Skeletal muscle tissue (tissue), 4 donors: ENCODE data around the gene RBP2. TPM values are rescaled to one million over a fixed set of nuclear protein-coding genes. Genes with fewer than 3 reads are reported as not detected.

Experiments
- H3K27ac ChIP-seq: one replicate; pipeline ENCODE4 v1.7.0; 2013; ENCODE audit warnings: mild to moderate bottlenecking, low read depth, low read length, inconsistent platforms
- H3K27me3 ChIP-seq, 3 donors: one replicate each; pipeline ENCODE4 v1.7.0; 2013; ENCODE audit warnings: low read length in 3 of 3; ENCODE audit not compliant: control insufficient read depth in 3 of 3, insufficient read depth in 3 of 3
- H3K36me3 ChIP-seq, 3 donors: one replicate each; pipeline ENCODE4 v1.7.0; 2013; ENCODE audit warnings: low read length in 3 of 3; ENCODE audit not compliant: control insufficient read depth in 3 of 3, insufficient read depth in 3 of 3
- H3K4me1 ChIP-seq, 3 donors: one replicate each; pipeline ENCODE4 v1.7.0; 2013; ENCODE audit warnings: low read length in 3 of 3, mild to moderate bottlenecking in 3 of 3; ENCODE audit not compliant: control insufficient read depth in 3 of 3, insufficient read depth in 3 of 3
- H3K4me3 ChIP-seq, 3 donors: one replicate each; pipeline ENCODE4 v1.7.0; 2013; ENCODE audit warnings: low read length in 3 of 3
- H3K9ac ChIP-seq, 3 donors: one replicate each; pipeline ENCODE4 v1.7.0; 2013; ENCODE audit warnings: low read length in 3 of 3, mild to moderate bottlenecking in 3 of 3, moderate library complexity in 2 of 3, low read depth in 1 of 3
- H3K9me3 ChIP-seq, 3 donors: one replicate each; pipeline ENCODE4 v1.7.0; 2013; ENCODE audit warnings: low read length in 3 of 3; ENCODE audit not compliant: control insufficient read depth in 3 of 3
- total RNA-seq: library from RNA; depleted of rRNA; stranded (reverse); fragments of >200 nt; gene quantifications from one replicate; pipeline ENCODE4 v1.2.3, GENCODE V29; 2014
- donor health status: Osteomylitis.

The RBP2 gene
- total RNA-seq, 1 donor from 2014 or later, result not detected

- H3K27ac ChIP-seq, result no peak overlapping the region
- H3K9me3 ChIP-seq, result no peaks in the 10 kb centered on the region
- H3K27me3 ChIP-seq, result no peaks in the 10 kb centered on the region
- no peak overlapping the region for H3K4me3 ChIP-seq
- H3K4me1 ChIP-seq, result peaks cover 0 to 14% (median 6%) of the 10 kb centered on the region in 3 donors
- H3K36me3 ChIP-seq, result no peaks in the 10 kb centered on the region
- no peak overlapping the region for H3K9ac ChIP-seq
Measured at GRCh38 chr3:139518306-139518705, 42.0 kb upstream of the RBP2 start.

- Histone ChIP-seq H3K4me1 (peaks cover 0 to 14% (median 6%) of the 10 kb centered on the region in 3 donors), H3K9ac (no peak overlapping the region), H3K27ac (no peak overlapping the region), H3K27me3 (no peaks in the 10 kb centered on the region), H3K9me3 (no peaks in the 10 kb centered on the region), H3K4me3 (no peak overlapping the region), H3K36me3 (no peaks in the 10 kb centered on the region)
Measured at GRCh38 chr3:139517321-139518065, 41.2 kb upstream of the RBP2 start.

GRCh38 chr3:139514741-139515140 lies 38.4 kb upstream of the RBP2 start:
- no peaks in the 10 kb centered on the region for H3K9me3 ChIP-seq

DNA sequence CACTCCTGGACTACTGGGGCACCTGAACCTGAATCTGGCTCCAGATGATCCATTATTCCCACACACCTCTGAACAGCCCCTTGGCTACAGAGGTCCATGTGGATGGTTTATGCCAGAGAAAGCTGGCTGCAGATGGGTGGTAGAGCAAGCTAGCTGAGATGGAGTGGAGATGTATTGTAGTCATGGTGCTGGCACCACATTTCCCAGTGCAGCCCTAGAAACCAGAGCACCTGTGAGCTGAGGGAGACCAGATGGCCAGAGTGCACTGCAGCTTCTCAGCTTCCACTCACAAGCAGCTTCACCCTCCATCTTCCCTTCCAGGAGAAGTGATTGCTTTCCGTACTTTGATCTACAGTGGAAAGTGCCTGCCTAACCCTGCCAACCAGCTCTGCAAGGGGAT lies 33.3 kb upstream of the RBP2 start:
- Histone ChIP-seq H3K4me1 (no peaks in the 10 kb centered on the region), H3K36me3 (no peaks in the 10 kb centered on the region), H3K9me3 (no peaks in the 10 kb centered on the region), H3K27ac (no peak overlapping the region), H3K9ac (no peak overlapping the region), H3K27me3 (no peaks in the 10 kb centered on the region), H3K4me3 (no peak overlapping the region)

More at GRCh38 chr3:139514741-139515140, 38.4 kb upstream of the RBP2 start:
- H3K27ac ChIP-seq, result no peak overlapping the region
- no peaks in the 10 kb centered on the region for H3K27me3 ChIP-seq
- no peak overlapping the region for H3K9ac ChIP-seq
- H3K4me3 ChIP-seq, result no peak overlapping the region
- H3K4me1 ChIP-seq, result peaks cover 0 to 14% (median 6%) of the 10 kb centered on the region in 3 donors
- no peaks in the 10 kb centered on the region for H3K36me3 ChIP-seq

DNA sequence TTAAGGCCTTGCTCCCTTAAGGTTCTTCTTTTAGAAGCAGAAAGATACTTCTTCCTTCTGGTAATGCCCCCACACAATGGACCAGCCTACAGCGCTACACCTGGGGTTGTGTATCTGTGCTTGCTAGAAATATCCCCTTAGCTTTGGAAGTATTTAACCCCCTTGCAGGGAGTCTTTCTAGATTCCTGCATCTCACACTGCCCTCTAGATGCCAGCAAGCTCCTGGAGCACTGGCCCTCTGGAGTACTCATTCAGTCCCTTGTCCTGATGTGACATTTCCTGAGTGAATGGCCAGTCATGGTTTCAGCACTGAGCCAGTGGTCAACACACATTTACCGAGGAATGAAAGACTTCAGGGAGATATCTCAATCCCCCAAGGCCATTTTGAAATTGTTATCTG lies 30.4 kb upstream of the RBP2 start:
- Histone ChIP-seq H3K27ac (no peak overlapping the region), H3K4me3 (no peak overlapping the region), H3K36me3 (no peaks in the 10 kb centered on the region), H3K9me3 (no peaks in the 10 kb centered on the region), H3K9ac (no peak overlapping the region), H3K4me1 (no peaks in the 10 kb centered on the region), H3K27me3 (no peaks in the 10 kb centered on the region)

- H3K27me3 ChIP-seq, result no peaks in the 10 kb centered on the region
- no peaks in the 10 kb centered on the region for H3K9me3 ChIP-seq
- H3K4me1 ChIP-seq, result no peaks in the 10 kb centered on the region
- no peak overlapping the region for H3K9ac ChIP-seq
- H3K36me3 ChIP-seq, result no peaks in the 10 kb centered on the region
- H3K4me3 ChIP-seq, result no peak overlapping the region
- H3K27ac ChIP-seq, result no peak overlapping the region
Measured at GRCh38 chr3:139505829-139506386, 29.6 kb upstream of the RBP2 start.

DNA sequence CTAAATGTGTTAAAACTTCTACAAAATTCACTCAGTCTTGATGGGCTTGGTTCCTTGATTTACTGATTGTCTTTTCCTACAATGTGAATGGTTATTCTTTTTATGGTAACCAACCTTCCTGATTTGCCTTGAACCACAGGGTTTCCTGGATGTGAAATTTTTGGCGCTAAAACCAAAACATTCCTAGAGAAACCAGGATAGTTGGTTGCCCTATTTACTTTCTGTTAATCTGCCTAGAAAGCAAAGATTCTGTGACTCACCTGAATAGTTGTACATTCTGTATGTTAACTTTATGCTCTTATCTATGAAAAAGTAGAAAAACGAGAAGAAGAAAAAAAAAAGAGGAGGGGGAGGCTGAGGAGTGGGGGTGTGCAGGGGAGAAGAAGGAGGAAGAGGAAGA lies 23.2 kb upstream of the RBP2 start:
- no peak overlapping the region for H3K4me3 ChIP-seq

DNA sequence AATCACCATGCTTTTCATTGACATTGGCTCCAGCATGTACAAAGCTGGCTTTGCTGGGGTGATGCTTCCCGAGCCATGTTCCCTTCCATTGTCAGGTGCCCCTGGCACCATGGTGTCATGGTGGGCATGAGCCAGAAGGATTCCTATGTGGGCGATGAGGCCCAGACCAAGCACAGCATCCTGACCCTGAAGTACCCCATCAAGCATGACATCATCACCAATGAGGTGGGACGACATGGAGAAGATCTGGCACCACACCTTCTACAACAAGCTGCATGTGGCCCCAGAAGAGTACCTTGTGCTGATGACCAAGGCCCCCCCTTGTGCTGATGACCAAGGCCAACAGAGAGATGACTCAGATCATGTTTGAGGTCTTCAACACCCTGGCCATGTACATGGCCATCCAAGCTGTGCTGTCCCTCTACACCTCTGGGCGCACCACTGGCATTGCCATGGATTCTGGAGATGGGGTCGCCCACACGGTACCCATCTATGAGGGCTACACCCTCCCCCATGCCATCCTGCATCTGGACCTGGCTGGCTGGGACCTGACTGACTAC lies 17.6 kb upstream of the RBP2 start:
- H3K27me3 ChIP-seq, result no peaks in the 10 kb centered on the region
- H3K36me3 ChIP-seq, result peaks cover 0 to 5% (median 4%) of the 10 kb centered on the region in 3 donors
- H3K4me1 ChIP-seq, result no peaks in the 10 kb centered on the region
- H3K9me3 ChIP-seq, result peaks cover 0 to 2% (median 0%) of the 10 kb centered on the region in 3 donors
- H3K27ac ChIP-seq, result no peak overlapping the region
- no peak overlapping the region for H3K9ac ChIP-seq
- no peak overlapping the region for H3K4me3 ChIP-seq

More for the DNA sequence above, 23.2 kb upstream of the RBP2 start:
- no peaks in the 10 kb centered on the region for H3K27me3 ChIP-seq
- H3K36me3 ChIP-seq, result peaks cover 0 to under 1% (median 0%) of the 10 kb centered on the region in 3 donors
- H3K9ac ChIP-seq, result no peak overlapping the region
- H3K27ac ChIP-seq, result no peak overlapping the region
- H3K9me3 ChIP-seq, result no peaks in the 10 kb centered on the region
- no peaks in the 10 kb centered on the region for H3K4me1 ChIP-seq

DNA sequence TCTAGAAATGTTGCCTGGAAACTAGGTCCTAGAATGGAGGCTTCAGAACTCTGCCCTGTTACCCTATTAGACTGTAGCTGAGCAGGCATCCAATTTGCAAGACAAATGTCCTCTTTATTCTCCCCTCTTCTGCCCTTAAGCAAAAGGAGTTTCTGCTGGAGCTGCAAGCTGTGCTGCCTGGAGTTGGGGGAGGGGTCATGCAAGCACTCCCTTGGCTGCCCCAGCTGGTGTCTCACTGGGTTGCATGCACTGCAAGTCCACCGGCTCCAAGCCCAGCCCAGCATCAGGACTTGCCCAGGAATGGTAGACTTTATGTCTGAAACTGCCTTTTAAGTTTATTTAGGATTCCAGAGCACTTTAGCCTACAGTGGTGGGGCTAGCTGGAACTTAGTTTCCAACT lies 15.7 kb upstream of the RBP2 start:
- H3K36me3 ChIP-seq, result peaks cover 0 to 5% (median 4%) of the 10 kb centered on the region in 3 donors
- peaks cover 0 to 2% (median 0%) of the 10 kb centered on the region in 3 donors for H3K9me3 ChIP-seq
- H3K4me3 ChIP-seq, result no peak overlapping the region
- no peak overlapping the region for H3K27ac ChIP-seq
- H3K27me3 ChIP-seq, result no peaks in the 10 kb centered on the region
- no peak overlapping the region for H3K9ac ChIP-seq
- no peaks in the 10 kb centered on the region for H3K4me1 ChIP-seq

DNA sequence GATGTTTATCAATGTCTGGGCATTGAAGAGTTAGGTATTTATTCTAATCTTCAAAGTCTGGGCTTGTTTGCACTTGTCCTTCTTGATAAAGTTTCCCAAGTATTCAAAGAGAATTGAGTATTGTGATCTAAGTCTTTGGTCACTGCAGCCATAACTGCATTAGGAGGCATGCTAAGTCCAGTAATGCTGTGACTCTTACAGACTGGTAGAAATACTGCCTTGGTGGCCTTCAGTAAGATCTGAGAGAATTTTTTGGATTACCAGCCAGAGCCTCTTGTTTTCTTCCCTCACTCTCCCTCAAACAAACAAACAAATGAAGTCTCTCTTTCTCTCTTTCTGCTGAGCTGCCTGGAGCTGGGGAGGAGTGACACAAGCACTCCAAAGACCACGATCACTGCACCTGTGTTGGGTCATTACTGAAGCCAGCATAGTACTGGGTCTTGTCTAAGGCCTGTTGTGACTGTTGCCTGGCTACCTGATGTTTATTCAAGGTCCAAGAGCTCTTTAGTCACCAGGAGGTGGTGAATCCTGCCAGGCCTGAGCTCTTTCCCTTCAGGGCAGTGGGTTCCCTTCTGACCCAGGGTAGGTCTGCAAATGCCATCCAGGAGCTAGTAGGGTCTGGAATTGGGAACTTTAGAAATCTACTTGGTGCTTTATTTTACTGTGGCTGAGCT lies 14.8 kb upstream of the RBP2 start:
- no peak overlapping the region for H3K4me3 ChIP-seq
- H3K36me3 ChIP-seq, result peaks cover 0 to 5% (median 4%) of the 10 kb centered on the region in 3 donors
- no peaks in the 10 kb centered on the region for H3K4me1 ChIP-seq
- no peaks in the 10 kb centered on the region for H3K27me3 ChIP-seq
- H3K9ac ChIP-seq, result no peak overlapping the region
- H3K9me3 ChIP-seq, result peaks cover 0 to 2% (median 0%) of the 10 kb centered on the region in 3 donors
- no peak overlapping the region for H3K27ac ChIP-seq
